Stimulated activated naive CD8-positive, alpha-beta T cell treated with anti-CD3 and anti-CD28 coated beads, Interleukin-15, amount 100 ng/mL, for 72 hours (primary cell): ENCODE data around the gene ARSG.
A peak's percentile ranks its signal among the peaks of the same experiment; 100 is the strongest.

Experiments used
- ATAC-seq: fragments of 150-1000 bp; cut with Tn5 transposase; 2 replicates; pipeline ENCODE4 v1.10.0; 2021; ENCODE audit warnings: mild to moderate bottlenecking, moderate library complexity
- DNase-seq, 2 donors: peaks; one replicate each; pipeline ENCODE4 v3.0.0; 2021 to 2022
- H3K27ac Mint-ChIP-seq, 2 donors: one replicate each; pipeline ENCODE4 v1.8.0; 2022; ENCODE audit warnings: mild to moderate bottlenecking in 2 of 2, mixed read lengths in 2 of 2, moderate library complexity in 2 of 2
- H3K27me3 Mint-ChIP-seq: one replicate; pipeline ENCODE4 v1.8.0; 2022; ENCODE audit warnings: mixed read lengths
- H3K4me1 Mint-ChIP-seq: one replicate; pipeline ENCODE4 v1.8.0; 2022; ENCODE audit warnings: mild to moderate bottlenecking, mixed read lengths
- H3K4me3 Mint-ChIP-seq, 2 donors: one replicate each; pipeline ENCODE4 v1.8.0; 2022; ENCODE audit warnings: mild to moderate bottlenecking in 2 of 2, mixed read lengths in 2 of 2, moderate library complexity in 1 of 2
- H3K9me3 Mint-ChIP-seq, 2 donors: one replicate each; pipeline ENCODE4 v1.8.0; 2022; ENCODE audit warnings: mixed read lengths in 2 of 2

Gene ARSG

DNA sequence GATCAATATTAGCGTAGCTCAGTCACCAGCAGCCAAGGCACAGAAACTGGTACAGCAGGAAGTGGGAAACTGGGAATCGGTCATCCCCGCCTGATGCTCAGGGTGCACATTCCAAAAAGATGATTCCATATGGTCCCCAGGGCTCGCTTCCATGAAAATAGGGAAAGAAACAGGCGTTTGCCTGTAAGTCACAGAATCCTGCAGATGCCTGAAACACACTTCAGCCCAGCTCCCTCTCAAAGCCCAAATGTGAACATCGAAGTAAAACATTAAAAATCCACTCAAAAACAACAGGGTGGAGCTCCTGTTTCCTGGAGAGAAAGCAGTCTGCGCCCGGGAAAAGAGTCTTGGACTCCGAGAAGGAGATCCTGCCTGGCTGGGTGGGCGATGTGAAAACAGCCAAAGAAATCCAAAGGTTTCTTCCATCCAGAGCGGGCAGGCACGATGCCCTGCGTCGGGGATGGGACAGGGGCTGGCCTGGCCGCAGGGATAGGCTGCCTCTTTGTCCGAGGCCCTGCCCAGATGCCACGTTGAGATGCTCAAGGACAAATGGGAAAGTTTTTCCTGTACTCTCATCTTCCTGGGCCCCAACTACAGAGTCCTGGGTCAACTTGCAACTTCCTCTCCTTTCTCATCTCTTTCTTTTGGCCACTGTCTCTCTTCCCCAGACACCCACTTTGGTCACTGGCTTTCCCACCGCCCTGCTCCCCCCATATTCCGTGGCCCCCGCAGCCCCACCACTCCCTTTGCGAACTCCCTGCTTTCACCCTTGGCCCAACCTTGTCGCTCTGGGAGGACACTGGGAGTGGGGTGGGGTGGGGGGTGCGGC, 165.3 kb downstream of the ARSG start:
- Mint-ChIP-seq H3K27me3 (peaks cover 7% of the 10 kb centered on the region), H3K9me3 (no peaks in the 10 kb centered on the region), H3K27ac (peak overlapping the region; percentile 84 to 95), H3K4me3 (peak overlapping the region; percentile 96 to 97), H3K4me1 (peaks cover 53% of the 10 kb centered on the region)
- ATAC-seq (no peak), DNase-seq (no peak)

DNA sequence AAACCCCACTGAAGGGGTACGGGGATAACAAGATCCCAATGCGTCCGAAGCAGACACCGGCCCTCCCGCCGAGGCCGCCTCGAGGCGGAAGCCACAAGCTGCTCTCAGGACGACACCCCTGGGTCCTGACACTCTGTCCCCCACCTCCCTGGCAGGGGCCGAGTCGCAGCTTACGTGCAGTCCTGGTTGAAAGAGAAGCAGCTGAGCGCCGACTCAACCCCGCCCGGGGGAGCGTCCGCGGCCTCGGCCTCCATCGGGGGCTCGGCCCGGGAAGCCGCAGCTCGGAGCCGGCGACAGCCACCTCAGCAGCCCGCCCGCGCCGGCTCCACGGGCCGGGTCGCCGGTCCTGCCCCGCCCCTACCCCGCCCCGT, 165.9 kb downstream of the ARSG start, which contains the start of gene WIPI1:
WIPI1 (minus strand) TSS at position 329 of the 371 bp plus-strand sequence; CDS start at position 254, 75 bp downstream.
- Mint-ChIP-seq H3K9me3 (no peaks in the 10 kb centered on the region), H3K4me3 (peak within 1 kb of the TSS; percentile 96 to 97), H3K27me3 (peaks cover 7% of the 10 kb centered on the region), H3K27ac (peak within 1 kb of the TSS; percentile 90 to 98), H3K4me1 (peaks cover 59% of the 10 kb centered on the region)
- DNase-seq = no peak
- peak; percentile 51 for ATAC-seq

DNA sequence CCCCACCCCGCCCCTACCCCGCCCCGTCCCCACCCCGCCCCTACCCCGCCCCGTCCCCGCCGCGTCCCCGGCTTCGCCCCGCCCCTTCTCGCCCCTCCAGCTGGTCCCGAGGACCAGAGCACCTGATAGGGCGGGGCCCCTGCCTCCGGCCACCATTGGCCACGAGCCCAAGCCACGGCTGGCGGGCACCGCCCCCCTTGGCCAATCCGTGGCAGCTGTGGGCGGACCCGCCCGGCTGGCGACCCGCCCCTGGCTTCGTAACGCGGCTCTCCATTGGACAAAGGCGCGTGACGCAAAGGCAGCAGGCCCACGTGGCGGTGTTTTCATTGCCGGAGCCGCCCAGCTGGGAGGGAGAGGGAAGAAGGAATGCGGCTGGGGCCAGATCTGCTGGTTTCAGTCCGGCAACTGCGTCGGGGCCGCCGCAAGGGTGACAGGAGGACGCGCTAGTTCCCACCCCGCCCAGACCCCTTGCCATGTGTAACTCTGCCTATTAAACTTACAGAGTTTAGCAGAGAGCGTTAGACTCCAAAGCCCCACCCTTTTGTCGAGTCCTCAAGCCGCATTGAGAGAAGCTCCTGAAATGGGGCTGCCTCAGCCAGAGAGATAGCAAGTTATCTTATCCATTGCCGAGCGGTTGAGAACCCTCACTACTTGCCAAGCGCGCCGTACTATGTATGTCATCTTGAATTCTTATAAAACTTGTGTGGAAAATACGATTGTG, 166.4 kb downstream of the ARSG start:
- DNase-seq (peak; percentile 99 to 100), ATAC-seq (peak; percentile 81)
- H3K4me3 Mint-ChIP-seq = peak overlapping the region; percentile 90 to 97
- peaks cover 65% of the 10 kb centered on the region for H3K4me1 Mint-ChIP-seq
- H3K9me3 Mint-ChIP-seq = no peaks in the 10 kb centered on the region
- peak overlapping the region; percentile 90 to 98 for H3K27ac Mint-ChIP-seq
- peaks cover 7% of the 10 kb centered on the region for H3K27me3 Mint-ChIP-seq

DNA sequence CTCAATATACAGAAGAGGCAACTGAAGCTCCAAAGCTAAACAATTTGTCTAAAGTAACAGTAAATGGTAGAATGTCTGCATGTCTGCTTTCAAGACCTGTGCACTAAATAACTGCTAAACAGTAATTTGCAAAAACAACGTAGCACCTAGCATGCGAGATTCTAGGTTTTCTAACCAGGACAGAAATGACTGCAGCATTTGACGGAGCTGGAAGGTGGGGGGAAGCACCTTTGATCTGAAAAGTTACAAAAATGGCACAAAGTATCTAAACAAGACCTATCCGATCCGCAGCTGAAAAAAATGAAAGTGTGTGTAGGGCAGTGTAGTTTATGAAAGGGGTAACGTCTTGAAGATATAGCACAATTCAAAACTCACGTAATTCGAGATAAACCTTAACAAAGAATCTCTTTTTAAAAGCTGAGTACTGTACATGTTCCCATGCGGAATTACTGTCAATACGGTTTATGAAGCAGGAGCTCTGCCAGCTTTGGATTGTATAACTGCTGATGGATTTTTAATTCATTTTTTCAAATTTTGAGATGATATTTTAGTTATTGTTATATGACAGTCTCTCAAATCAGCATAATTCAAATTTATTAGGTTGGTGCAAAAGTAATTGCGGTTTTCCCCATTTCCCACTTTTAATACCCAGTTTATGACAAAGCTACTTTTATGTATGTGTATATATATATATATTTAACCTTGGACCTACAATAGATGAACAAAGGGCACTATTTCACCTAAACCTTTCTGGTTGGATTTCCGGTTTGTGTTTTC, 167.2 kb downstream of the ARSG start:
- Mint-ChIP-seq H3K27ac (peak overlapping the region; percentile 90 to 98), H3K4me3 (peak overlapping the region; percentile 90 to 97), H3K4me1 (peaks cover 72% of the 10 kb centered on the region), H3K9me3 (no peaks in the 10 kb centered on the region), H3K27me3 (peaks cover 7% of the 10 kb centered on the region)
- ATAC-seq (no peak), DNase-seq (peak in 1 of 2 donors; percentile 54)

DNA sequence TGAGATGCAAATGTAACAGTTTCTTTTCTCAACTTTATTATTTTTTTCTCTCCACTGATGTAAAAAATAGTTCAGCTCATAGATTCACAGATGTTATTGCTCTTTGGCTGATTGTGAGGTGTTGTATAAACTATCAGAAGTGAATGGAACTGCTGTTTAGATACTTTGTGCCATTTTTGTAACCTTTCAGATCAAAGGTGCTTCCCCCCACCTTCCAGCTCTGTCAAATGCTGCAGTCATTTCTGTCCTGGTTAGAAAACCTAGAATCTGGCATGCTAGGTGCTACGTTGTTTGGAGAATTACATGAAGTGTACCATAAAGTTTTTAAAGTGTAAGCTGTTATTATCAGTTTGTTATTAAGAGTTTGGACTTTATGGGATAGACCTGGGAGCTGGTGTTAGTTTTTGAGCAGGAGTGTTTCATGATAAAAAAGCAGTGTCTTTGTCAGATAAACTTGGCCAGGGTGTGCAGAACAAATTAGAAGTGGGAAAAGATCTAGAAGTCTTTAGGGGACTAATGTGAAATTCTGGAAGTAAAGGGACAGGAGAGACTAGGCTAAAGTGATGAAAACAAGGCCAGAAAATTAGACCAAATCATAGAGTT, 167.8 kb downstream of the ARSG start:
- peaks cover 7% of the 10 kb centered on the region for H3K27me3 Mint-ChIP-seq
- H3K4me1 Mint-ChIP-seq = peaks cover 74% of the 10 kb centered on the region
- peak overlapping the region; percentile 89 to 97 for H3K27ac Mint-ChIP-seq
- peak in 1 of 2 donors; percentile 48 for DNase-seq
- no peak for ATAC-seq
- H3K9me3 Mint-ChIP-seq = no peaks in the 10 kb centered on the region
- peak overlapping the region; percentile 69 to 90 for H3K4me3 Mint-ChIP-seq

DNA sequence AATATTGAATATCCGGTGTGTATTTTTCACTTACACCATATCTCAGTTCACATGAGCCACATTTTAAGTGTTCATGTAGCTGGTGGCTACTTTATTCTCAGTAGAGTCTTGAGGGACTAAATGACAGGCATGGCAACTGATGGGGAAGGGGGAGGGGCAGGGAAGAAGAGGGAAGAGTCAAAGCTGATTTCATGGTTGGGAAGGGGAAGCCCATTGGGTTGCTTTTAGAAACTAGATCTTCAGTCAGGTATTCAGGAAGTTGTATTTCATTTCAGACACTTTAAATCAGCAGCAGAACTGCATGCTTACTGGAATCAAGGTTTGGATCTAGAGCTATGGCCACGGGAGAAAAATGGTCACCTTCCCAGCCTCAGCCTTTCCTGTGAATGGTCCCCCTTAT, 168.9 kb downstream of the ARSG start:
- peak in 1 of 2 donors; percentile 53 for DNase-seq
- Mint-ChIP-seq H3K27me3 (peaks cover 7% of the 10 kb centered on the region), H3K4me3 (peak overlapping the region; percentile 75 to 90)

DNA sequence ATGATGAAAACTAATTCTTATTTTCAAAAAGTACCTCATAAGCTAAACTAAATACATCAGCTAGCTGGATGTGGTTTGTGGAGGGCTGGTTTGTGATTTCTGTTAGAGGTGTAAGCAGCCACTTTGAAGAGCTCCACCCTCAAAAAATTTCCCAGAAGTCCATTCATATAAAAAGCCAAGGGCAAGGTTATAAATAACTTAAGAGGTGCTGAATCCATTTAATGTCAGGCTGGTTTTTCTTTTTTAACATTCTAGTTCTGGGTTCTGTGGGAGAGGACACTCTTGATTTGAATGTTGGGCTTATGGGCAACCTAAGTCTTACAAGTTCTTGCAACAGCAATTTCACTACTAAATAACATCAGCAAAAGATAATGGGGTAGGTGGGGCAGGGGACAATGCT, 169.4 kb downstream of the ARSG start:
- Mint-ChIP-seq H3K27me3 (peaks cover 7% of the 10 kb centered on the region), H3K4me3 (peak overlapping the region; percentile 75 to 90)
- ATAC-seq = peak; percentile 36

More for the DNA sequence above, 168.9 kb downstream of the ARSG start:
- Mint-ChIP-seq H3K4me1 (peaks cover 74% of the 10 kb centered on the region), H3K9me3 (no peaks in the 10 kb centered on the region), H3K27ac (peak overlapping the region; percentile 100)
- no peak for ATAC-seq

DNA sequence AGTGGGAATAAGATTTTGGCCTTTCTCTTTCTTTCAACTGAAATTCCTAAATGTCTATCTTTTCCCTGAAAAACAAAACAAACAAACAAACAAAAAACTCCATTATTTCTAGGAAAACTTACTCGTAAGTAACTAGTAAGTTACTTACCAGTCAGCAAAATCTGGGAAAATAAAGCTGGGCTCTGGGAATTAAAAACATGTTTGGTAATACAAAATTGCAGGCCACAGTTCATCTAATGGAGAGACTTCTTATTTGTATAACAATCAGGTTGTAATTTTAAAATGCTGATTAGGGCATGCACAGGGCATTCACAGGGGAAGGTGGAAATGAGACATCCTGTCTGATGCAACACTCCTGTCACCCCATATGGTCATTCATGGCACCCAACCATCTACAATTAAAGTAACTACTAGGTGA, 169.8 kb downstream of the ARSG start:
- DNase-seq (peak in 1 of 2 donors; percentile 64), ATAC-seq (peak; percentile 44)
- Mint-ChIP-seq H3K9me3 (no peaks in the 10 kb centered on the region), H3K27me3 (peaks cover 4% of the 10 kb centered on the region), H3K4me1 (peaks cover 78% of the 10 kb centered on the region), H3K27ac (peak overlapping the region; percentile 100), H3K4me3 (peak overlapping the region; percentile 75 to 90)

More for the DNA sequence above, 169.4 kb downstream of the ARSG start:
- Mint-ChIP-seq H3K27ac (peak overlapping the region; percentile 100), H3K9me3 (no peaks in the 10 kb centered on the region), H3K4me1 (peaks cover 78% of the 10 kb centered on the region)
- DNase-seq = peak in 1 of 2 donors; percentile 66

DNA sequence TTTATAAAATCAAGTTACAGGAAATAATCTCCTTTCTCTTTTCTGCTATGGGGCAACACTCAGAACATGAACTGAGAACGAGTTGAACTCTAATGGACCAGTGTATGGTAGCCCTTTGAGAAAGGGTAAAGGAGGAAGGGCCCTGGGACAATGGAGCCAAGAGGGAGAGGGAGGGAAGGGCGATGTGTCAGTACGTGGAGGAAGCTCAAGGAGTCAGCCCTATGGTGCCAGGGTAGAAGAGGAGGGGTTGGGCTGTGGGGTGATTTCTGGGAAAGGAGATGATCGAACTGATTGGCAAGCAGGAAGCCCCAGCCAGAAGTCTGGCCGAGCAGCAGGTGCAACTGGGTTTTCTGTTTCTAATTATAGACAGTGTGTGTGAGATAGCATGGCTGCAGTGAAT, 170.3 kb downstream of the ARSG start:
- Mint-ChIP-seq H3K4me3 (peak overlapping the region; percentile 75 to 90), H3K9me3 (no peaks in the 10 kb centered on the region), H3K27ac (peak overlapping the region; percentile 100), H3K4me1 (peaks cover 74% of the 10 kb centered on the region), H3K27me3 (no peaks in the 10 kb centered on the region)
- ATAC-seq = peak; percentile 15
- DNase-seq = peak; percentile 57 to 75

DNA sequence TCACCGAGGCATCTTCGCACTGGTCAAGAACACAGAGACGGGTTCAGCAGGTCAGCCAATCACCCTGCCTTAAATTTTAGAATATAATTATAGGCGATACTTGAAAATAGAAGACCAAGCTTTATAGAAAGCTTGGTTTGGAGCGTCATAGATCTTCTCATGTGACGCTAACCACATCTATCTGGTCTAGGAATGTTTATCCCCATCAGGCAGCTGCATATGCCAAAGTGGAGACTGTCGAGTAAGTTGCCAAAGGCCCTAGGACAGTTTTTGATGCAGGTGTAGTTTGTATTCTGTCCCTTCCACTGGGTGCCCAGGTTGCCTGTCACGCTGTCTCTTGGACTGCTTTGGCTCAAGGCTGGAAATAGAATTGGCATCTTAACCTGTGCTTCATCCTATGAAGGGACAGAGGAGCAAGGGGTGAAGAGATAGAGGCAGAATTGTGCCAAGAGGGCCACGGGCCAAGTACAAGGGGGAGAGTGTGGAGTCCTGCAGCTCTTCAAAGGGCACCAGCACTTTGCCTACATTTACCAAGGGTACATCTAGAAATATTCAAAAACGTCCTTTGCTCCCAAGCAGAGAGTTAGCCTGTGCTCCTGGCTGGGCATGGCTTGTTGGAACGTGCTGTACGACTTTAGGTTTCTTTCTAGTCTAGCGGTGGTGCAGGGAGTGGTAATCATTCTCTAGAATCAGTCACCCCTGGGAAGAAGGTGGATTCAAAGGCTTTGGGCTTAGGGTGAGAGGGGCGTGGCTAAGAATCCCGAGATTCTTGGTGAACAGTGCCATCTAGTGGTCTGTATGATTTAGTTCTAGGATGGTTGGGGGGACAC, 171.3 kb downstream of the ARSG start:
- ATAC-seq = peak; percentile 59
- Mint-ChIP-seq H3K4me1 (peaks cover 68% of the 10 kb centered on the region), H3K9me3 (no peaks in the 10 kb centered on the region), H3K4me3 (peak overlapping the region; percentile 75 to 90), H3K27me3 (no peaks in the 10 kb centered on the region), H3K27ac (peak overlapping the region; percentile 100)
- peak; percentile 79 to 81 for DNase-seq

DNA sequence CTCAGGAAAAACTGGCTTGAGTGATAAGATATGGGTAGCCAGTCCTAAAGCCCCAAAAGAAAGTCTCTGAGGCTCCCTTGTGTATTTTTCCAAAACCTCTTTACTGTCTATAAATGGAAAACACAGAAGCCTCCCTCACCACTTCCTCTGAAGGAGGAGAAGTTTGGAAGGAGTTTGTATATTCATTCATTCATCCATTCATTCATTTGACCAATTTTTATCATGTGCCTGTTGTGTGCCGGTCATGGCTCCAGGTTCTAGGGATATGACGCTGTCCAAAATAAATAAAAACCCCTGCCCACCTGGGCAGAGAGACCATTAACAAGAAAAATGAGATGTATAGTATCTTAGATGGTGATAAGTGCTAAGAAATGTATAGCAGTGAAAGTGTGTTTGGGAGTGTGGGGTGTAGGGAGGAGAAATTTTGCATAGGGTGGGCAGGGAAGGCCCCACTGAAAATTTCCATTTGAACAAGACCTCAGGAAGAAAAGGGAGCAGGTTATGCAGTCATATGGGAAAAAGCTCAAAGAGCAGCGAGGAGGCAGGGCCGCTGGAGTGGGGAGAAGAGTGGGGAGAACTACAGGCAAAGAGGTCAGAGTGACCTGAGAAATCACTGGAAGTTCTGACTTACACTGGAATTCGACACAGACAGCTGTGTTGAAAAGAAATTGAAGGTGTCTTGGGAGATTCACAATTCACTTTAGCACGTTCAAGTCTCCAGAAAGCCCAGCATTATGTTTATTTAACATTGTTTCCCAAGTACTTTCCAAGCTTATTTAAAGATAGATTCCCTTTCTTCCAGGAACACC, 172.1 kb downstream of the ARSG start:
- Mint-ChIP-seq H3K27me3 (no peaks in the 10 kb centered on the region), H3K27ac (peak overlapping the region in 1 of 2 donors; percentile 90), H3K4me1 (peaks cover 61% of the 10 kb centered on the region), H3K9me3 (no peaks in the 10 kb centered on the region), H3K4me3 (peak overlapping the region in 1 of 2 donors; percentile 14)
- DNase-seq (no peak), ATAC-seq (no peak)

DNA sequence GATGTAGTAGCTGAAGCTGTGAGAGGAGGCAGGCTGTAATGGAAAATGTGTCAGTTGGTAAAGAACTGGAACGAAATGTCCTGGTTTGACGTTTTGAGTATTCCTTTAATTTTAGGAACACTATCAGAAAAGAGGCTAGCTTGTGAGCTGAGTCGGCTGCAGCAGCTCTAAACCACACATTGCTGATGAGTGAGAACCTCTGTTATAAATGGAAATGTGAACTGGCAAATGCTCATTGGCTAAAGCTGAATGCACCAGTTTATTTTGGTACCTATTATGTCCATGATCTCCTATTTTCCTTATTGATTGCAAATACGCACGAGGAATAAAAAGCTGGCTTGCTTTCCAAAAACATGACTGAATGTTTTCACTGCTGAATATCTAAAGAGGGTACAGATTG, 177.0 kb downstream of the ARSG start:
- Mint-ChIP-seq H3K4me3 (no peak overlapping the region), H3K27me3 (peaks cover 10% of the 10 kb centered on the region), H3K4me1 (peaks cover 11% of the 10 kb centered on the region), H3K27ac (no peak overlapping the region), H3K9me3 (no peaks in the 10 kb centered on the region)
- ATAC-seq (no peak), DNase-seq (no peak)

DNA sequence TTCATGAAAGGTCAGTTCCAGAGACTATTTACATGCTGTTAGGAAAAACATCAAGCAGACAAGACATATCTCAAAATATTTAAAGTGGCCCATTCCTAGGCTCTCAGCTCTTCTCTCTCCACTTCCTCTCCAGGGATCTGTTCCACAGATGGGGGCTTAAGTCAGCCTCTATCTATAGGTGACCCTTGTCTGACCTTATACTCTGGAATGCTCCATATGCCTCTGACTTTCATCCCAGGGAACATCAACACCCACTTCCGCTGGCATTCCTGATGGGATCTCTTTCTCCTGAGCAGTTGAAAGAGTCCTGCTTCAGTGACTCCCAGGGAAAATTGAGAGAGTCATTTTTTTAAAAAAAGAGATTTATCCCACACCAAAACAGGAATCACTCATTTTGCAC, 177.5 kb downstream of the ARSG start:
- no peak for DNase-seq
- Mint-ChIP-seq H3K27ac (no peak overlapping the region), H3K4me3 (no peak overlapping the region), H3K27me3 (peaks cover 10% of the 10 kb centered on the region), H3K4me1 (peaks cover 9% of the 10 kb centered on the region), H3K9me3 (no peaks in the 10 kb centered on the region)
- no peak for ATAC-seq
